ENCODE data around the gene WNT5B.

WNT5B gene

DNA sequence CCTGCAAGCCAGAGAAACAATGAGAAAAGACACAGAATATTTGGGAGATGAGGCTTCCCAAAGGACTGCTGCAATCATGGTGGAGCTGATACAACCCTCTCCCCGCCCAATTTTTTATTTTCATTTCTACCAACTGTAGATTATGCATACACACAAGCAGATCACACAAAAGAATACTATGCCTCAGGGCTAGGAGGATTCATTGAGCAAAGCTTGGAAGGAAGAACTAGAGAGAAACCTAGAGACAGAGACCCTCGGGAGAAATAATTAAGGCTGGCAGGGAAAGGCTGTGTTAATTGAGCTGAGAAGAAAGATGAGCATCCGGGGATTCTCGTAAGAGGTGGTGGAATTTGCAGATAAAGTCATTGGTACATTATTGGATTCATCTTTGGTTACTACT is 9.9 kb upstream of the WNT5B start:
- CTCF ChIA-PET = interaction anchor here (0.6 to 1.4 kb wide), 3 partner anchors 16 to 249 kb away, joined by 3 to 4 read pairs (median 3); no protein-coding TSS in a partner anchor
- no peak overlapping the region for H3K27ac ChIP-seq
- TF ChIP-seq CTCF (conservative IDR thresholded peaks at IDR 0.05; ENCODE audit: low read depth) = no peak
- POLR2A ChIA-PET (ENCODE audit: low non-redundant PET) = no interaction called here
- DNase-seq (ENCODE audit: low spot score) = no peak

DNA sequence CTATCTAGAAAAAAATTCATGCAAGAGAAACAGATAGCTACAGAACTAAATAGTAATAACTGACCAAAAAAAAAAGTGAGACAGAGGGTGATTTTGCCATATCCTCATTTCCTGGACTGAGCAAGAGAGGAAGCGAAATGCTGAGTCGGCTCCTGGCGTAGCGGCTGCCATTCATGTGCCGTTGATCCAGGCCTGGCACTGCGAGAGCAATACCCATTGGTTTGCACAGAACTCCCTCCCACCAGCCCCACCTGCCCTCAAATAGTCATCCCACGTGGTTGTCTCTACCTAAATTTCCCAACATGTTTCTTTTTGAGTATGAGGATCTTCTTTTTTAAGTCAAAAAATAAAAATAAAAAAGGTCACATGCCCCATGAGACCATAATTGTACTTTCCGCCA is 9.4 kb upstream of the WNT5B start:
- ChIA-PET POLR2A (ENCODE audit: low non-redundant PET) (no interaction called here), CTCF (interaction anchor here (0.6 to 1.4 kb wide), 3 partner anchors 16 to 248 kb away, joined by 3 to 4 read pairs (median 3); no protein-coding TSS in a partner anchor)
- no peak for TF ChIP-seq CTCF (conservative IDR thresholded peaks at IDR 0.05; ENCODE audit: low read depth)
- DNase-seq (ENCODE audit: low spot score) = no peak
- H3K27ac ChIP-seq = no peak overlapping the region

DNA sequence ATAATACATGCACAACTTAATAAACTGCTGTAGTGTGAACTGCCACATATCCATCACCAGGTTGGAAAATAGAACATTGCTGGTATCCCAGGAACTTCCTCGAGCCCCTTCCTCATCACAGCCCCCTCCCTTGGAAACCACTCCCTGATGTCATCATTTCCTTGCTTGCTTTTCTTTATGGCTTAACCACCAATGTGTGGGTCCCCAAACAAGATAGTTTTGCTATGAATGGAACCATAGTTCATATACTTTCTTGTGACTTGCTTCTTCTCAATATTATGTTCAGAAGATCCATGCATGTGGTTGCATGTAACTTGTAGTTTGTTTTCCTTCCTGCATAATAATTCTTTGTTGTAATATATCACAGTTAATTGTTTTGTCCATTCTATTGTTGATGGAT is 8.9 kb upstream of the WNT5B start:
- DNase-seq (ENCODE audit: low spot score) = no peak
- no peak for TF ChIP-seq CTCF (conservative IDR thresholded peaks at IDR 0.05; ENCODE audit: low read depth)
- ChIA-PET POLR2A (ENCODE audit: low non-redundant PET) (no interaction called here), CTCF (no interaction called here)
- no peak overlapping the region for H3K27ac ChIP-seq

- DNase-seq (ENCODE audit: low spot score) = no peak
- CTCF ChIA-PET = interaction anchor here (0.6 kb wide), 1 partner anchor 273 kb away, joined by 5 read pairs; no protein-coding TSS in a partner anchor
- H3K27ac ChIP-seq = no peak overlapping the region
- no peak for TF ChIP-seq CTCF (conservative IDR thresholded peaks at IDR 0.05; ENCODE audit: low read depth)
- POLR2A ChIA-PET (ENCODE audit: low non-redundant PET) = no interaction called here
Measured at GRCh38 chr12:1622406-1622805, 6.6 kb upstream of the WNT5B start.

- ChIA-PET CTCF (interaction anchor here (0.5 to 1.5 kb wide), 7 partner anchors 19 to 162 kb away, joined by 3 to 6 read pairs (median 3); no protein-coding TSS in a partner anchor), POLR2A (ENCODE audit: low non-redundant PET) (no interaction called here)
- no peak overlapping the region for H3K27ac ChIP-seq
- TF ChIP-seq CTCF (conservative IDR thresholded peaks at IDR 0.05; ENCODE audit: low read depth) = no peak
- DNase-seq (ENCODE audit: low spot score) = no peak
Measured at GRCh38 chr12:1629338-1630132, 504 bp downstream of the WNT5B start.

GRCh38 chr12:1630133-1630826 is 1.2 kb downstream of the WNT5B start:
- CTCF ChIA-PET = interaction anchor here (0.5 to 1.5 kb wide), 6 partner anchors 23 to 354 kb away, joined by 3 to 6 read pairs (median 4); no protein-coding TSS in a partner anchor
- no peak overlapping the region for H3K27ac ChIP-seq

More at GRCh38 chr12:1630133-1630826, 1.2 kb downstream of the WNT5B start:
- no peak for TF ChIP-seq CTCF (conservative IDR thresholded peaks at IDR 0.05; ENCODE audit: low read depth)
- POLR2A ChIA-PET (ENCODE audit: low non-redundant PET) = no interaction called here
- no peak for DNase-seq (ENCODE audit: low spot score)

Measured in RWPE1 (cell line).